ENCODE results near the gene ESAM. TPM values are rescaled to one million over a fixed set of nuclear protein-coding genes. Genes with fewer than 3 reads are reported as not detected.

Gene ESAM, protein sequence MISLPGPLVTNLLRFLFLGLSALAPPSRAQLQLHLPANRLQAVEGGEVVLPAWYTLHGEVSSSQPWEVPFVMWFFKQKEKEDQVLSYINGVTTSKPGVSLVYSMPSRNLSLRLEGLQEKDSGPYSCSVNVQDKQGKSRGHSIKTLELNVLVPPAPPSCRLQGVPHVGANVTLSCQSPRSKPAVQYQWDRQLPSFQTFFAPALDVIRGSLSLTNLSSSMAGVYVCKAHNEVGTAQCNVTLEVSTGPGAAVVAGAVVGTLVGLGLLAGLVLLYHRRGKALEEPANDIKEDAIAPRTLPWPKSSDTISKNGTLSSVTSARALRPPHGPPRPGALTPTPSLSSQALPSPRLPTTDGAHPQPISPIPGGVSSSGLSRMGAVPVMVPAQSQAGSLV
- total RNA-seq (2014; rRNA removed; shearing (Covaris generic)): 31.1 and 38.2 TPM in 2 replicates

DNA sequence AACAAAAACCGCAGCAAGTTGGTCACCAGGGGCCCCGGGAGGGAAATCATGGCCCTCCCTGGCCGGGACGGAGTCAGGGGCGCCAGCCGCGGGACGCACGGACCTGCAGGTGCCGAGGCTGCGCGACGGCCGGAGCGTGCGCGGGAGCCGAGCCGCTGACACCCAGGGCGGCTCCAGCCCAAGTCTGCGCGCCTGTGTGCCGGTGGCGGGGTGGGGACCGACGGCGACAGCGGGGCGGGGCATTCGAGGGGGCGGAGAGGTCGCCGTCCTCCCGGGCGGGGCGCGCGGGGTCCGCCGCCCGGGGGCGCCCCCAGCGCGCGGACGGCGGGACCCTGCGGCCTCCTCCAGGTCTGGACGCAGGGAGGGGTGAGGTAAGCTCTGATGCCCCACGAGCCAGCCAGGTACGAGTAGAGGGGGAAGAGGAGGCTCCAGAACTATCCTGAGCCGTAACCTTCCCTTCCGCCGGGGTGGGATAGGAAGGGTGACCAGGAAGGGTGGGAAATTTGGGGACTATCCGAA lies at the start of gene ESAM:
TSS of gene ESAM (minus strand) at position 186 of the 519 bp plus-strand sequence. CDS start at position 50, 136 bp downstream.
- peak; percentile 62 for DNase-seq (ENCODE audit: low spot score)

DNA sequence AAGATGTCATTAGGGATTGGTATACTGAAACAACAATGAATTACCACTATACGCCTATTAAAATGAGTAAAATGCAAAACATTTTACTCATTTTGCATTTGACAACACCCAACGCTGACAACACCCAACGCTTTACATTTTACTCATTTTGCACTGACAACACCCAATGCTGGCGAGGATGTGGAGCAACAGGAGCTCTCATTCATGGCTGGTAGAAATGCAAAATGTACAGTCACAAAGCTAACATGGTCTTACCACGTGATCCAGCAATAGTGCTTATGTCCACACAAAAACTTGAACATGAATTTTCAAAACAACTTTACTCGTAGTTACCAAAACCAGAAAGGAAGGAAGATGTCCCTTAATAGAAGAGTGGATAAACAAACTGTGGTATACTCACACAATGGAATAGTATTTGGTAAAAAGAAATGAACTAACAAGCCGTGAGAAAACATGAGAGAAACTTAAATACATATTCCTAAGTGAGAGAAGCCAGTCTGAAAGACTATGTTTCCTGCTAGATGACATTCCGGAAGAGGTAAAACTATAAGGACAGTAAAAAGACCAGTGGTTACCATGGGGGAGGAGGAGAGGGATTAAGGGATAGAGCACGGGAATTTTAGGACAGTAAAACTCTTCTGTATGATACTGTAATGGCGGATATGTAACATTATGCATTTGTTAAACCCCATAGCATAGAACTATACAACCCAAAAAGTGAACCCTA lies 49.5 kb upstream of the ESAM start:
- no peak for DNase-seq (ENCODE audit: low spot score)

DNA sequence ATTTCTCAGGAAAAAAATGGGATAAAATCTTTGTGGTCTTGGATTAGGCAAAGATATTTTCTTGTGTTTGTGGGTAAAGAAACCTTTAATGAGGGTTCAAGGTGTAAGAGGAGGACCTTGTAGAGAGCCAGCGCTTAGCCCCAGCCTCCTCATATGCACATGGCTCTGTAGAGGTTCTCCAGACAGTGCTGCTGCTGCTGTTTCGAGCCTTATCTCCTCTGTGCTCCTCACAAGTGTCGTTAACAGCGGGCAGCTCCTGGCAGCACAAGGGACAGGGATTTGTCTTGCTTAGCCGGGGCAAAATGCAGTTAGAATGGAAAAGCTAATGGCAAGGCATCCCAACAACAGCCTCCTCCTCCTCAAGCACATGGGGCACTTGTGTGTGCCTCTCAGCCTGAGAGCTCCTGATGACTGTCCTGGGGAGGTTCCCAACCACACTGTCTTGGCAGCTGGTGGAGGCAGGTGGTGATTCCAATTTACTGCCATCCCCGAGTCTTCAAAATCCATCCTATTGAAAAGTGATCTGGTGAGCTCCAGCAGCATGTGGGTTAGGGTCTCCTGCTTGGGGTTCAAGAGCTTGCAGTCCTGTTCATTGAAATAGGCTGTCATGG lies 45.7 kb upstream of the ESAM start:
- DNase-seq (ENCODE audit: low spot score): no peak

DNA sequence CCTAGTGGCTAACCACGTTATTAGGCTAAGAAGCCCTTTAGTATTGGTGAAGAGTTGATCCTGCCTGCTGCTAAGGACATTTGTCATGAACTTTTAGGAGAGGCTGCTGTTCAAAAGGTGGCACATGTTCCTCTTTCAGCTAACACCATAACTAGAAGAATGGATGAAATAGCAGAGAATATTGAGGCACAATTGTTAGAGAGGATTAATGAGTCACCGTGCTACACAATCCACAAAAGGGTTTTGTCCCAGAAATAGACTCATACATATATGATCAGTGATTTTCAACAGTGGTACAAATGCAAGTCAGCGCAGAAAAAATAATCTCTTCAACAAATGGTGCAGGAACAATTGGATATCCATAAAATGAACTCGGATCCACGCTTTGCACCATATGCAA lies 45.1 kb upstream of the ESAM start:
- DNase-seq (ENCODE audit: low spot score): no peak

DNA sequence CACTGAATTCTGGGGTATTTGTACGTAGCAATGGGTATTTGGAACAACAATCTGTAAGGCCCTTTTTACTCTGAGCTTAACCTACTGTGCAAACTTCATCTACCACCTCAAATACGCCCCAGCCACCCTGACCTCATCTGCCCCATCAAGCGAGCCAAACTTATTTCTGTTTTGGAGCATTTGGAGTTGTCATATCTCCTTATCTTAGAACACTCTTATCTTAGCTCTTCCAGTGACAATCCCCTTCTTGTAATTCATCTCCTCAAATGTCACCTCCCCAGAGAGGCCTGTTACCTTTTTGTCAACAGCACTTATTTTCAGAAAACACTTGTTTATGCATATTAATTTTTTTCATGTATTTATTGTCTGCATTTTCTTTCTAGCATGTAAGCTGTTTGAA lies 42.8 kb upstream of the ESAM start:
- DNase-seq (ENCODE audit: low spot score): no peak

DNA sequence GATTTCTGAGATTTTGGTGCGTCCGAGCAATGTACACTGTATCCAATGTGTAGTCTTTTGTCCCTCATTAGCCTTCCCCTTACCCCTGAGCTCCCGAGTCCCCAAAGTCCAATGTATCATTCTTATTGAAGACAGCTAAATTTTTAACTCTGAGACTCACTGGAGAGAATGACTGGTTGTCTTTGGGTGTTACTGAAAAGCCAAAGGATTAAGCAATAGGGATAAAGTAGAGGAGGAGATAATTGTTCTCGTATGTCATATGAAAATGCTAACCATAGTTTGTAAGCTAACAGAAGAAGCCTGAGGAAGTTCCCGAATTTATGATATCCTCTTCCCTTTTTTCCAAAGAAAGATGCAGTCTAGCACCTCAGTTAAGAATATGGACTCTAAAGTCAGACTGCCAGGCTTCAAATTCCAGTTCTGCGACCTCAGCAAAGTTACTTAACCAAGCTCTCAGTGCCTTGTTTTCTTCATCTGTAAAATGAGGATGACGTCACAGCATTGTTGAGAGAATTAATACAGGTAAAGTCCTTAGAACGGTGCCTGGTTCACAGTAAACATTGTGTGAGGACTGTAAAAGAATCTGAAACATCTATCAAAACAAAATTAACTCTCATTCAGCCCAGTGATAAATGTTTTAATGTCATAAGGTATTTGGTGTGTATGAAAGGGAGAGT lies 39.7 kb upstream of the ESAM start:
- no peak for DNase-seq (ENCODE audit: low spot score)

DNA sequence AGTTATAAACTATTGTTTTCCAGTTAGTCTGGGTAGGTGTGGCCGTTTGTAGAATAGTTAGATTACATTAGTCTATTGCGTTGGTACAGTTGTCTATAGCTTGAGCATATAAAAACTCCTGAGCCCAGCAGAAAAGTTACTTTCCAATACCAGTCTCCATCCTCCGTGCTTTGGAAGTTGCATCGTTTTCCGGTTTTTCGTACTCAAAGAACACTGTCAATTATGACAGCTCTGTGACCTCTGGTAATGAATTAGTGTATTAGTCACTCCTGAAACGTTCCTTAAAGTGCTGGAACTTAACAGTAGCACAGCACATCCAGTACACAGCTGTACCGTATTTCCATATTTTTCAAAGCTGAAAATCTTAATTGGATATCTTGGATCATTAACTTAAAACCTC lies 38.9 kb upstream of the ESAM start:
- no peak for DNase-seq (ENCODE audit: low spot score)

DNA sequence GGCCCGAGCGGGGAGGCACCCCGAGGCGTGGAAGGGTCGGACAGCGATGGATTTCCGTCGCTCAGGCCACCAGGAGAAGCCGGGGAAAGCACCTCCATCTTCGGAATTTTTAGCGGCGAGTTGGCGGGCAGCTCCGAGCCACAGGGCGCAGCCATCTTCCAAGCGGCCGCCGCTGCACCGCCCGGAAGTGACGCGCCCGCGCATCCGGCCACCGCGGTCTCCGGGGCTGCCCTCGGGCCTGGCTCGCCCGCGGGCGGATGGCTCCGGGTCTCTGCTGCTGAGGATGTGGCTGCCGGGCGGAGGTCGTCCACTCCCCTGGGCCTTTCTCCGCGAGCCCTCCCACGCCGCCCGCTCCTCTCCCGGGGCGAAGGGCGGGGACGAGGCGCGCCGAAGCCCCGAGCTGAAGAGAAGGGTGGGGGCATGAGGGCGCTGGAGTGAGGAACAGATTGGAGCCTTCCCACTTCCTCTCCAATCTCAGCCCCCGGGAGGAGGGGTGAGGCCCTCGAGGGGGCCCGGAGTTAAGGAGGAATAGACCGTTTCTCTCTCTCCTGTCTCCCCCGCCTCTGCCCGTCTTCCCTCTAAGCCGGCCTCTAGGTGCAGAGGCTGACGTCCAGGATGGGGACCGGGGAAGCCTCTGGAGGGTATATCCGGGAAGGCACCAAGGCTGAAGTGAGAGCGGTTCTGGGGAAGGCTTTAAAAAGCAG lies 38.3 kb upstream of the ESAM start, which contains the start of gene MSANTD2:
TSS of gene MSANTD2 (minus strand) at position 181 of the 704 bp plus-strand sequence. CDS start at position 155, 26 bp downstream.
- DNase-seq (ENCODE audit: low spot score): peak; percentile 74

DNA sequence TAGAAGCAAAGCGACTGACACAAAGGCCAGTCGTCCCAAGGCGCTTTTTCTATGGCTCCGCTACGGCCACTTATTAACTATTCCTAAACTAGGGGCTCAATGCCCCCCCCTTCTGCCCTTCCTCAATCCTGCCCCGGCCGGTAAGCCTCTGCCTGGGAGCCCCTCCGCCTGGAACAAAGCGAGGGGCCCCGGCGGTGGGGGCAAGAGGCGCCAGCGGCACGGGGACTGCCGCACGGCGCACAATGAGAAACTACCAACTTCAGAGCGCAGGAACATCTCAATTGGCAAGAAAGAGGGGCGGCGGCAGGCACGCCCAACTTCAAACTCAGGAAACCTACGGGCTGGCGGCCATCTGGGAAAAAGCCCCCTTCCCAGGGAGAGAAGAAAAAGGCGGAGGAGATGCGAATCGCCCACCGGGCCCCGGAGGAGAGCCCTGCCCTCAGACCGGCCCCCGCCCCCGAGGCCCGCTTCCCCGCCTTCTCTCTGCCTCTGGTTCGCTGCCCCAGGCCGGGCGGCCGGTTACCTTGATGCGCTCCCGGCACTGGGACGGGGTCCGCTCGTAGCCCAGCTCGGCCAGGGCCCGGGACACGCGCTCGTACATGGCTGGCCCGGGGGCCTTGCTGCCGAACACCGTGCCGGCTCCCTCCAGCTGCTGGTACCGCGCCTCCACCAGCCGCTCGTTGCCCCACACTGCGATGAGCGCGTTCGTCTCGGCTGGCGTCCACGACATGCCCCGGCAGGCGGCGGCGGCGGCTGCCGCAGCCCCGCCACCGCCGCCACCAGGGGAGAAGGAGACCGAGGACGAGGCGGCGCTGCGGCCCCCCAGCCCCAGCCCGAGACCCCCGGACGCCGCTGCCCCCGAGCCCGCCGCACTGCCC lies 37.5 kb upstream of the ESAM start:
- peak; percentile 43 for DNase-seq (ENCODE audit: low spot score)

DNA sequence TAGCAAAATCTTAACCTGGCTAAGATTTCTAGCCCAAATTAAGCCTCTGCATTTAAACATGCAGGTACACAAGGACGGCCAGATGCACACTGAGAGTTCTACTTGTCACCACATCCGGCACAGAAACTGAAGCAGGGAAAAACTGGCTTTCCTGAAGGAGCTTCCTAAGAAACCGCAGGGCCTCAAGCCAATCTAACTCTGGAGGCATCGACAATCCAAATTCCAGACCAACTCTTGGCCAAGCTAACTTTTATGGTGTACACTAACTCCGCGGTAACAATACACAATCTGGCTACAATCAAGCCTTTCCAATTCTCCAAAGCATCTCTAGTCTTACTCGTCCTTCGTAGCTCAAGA lies 36.9 kb upstream of the ESAM start:
- DNase-seq (ENCODE audit: low spot score): peak; percentile 71

DNA sequence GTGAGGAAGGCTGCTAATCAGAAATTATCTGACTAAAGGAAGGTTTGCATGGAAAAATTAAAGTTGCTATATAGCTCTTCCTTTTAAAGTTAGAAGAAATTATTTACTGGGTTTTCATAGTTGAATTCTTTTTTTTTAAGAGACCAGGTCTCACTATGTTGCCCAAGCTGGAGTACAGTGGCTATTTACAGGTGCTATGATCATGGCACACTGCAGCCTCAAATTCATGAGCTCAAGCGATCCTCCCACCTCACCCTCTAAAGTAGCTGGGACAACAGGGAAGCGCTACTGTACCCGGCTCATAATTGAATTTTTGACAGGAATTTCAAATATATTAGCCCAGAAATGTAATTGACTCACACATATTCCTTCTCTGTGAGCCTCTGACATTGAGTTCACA lies 34.2 kb upstream of the ESAM start:
- no peak for DNase-seq (ENCODE audit: low spot score)

DNA sequence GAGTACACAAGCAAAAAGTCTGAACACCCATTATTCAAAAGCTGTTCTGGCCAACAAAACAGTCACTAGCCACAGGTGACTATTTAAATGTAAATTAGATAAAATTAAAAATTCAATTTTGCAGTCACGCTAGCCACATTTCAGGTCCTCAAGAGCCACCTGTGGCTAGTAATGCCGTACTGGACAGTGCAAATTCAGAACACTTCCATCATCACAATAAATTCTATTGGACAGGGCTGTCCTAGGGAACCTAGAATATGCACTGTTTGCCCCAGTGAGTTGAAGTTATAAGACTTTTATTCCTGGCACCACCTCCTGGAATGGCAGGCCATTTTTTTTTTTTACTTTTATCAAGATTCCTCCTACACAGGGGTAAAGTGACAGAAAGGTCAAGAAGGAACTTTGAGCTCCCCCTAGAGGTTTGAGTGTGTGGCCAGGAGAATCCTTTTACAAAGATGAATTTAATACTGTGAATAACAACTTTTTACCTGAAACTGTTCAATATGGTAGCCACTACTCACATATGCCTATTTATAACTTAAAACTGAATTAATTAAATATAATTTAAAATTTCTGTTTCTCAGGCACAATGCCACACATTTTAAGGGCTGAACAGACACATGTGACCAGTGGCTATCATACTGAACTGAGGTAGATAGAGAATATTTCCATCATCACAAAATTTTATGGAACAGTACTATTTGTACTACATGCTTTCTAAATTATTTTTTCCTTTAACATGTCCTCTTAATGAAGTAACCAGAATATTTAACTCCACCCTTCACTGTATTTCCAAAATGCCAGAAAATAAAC lies 31.6 kb upstream of the ESAM start:
- peak; percentile 87 for DNase-seq (ENCODE audit: low spot score)

DNA sequence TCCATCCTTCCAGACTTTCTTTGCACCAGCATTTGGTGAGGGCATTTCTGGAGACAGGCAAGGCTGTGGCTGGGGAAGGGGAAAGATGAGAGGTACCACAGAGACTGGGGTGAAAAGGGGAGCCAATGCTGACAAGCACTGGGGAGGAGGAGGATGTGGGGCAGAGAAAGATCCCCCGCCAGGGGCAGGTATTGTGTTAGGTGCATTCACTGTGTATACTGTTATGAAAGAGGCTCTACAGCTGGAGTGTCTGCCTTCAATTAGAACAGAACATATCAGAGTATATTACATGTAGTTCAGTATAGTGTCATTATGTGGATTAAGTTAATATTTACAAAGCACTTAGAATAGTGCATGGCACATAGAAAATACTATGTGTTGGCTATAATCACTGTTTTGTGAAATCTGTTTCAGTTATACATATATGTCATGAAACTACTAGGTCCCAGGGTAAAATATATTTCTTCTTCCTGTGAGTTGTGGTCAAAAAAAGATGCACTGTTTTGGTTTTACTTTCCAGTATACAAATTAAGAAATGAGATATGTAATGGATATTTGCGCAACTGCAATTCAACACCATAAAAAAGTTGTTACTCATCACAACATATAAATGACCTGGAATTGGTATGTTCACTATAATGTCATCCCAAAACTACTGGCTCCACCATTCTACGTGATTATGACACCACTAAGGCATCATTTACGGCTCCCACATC lies 29.7 kb upstream of the ESAM start:
- DNase-seq (ENCODE audit: low spot score): no peak

DNA sequence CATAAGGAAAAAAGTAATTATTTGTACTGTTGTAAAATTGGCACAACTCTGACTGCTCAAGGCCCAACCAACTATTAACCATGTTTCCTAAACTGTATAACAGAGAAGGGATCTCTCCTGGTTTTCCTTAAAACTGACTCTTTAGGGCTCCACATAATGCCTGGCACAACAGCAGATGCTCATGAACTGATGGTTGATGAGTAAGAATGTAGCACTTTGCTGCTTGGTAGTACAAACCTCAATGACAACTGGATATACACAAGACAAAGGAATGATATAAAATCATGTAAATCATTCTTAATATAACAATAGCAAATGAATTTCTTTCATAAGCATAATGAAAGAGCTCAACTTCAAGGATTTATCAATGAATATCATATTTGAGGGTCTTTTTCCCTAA lies 26.4 kb upstream of the ESAM start:
- DNase-seq (ENCODE audit: low spot score): no peak

DNA sequence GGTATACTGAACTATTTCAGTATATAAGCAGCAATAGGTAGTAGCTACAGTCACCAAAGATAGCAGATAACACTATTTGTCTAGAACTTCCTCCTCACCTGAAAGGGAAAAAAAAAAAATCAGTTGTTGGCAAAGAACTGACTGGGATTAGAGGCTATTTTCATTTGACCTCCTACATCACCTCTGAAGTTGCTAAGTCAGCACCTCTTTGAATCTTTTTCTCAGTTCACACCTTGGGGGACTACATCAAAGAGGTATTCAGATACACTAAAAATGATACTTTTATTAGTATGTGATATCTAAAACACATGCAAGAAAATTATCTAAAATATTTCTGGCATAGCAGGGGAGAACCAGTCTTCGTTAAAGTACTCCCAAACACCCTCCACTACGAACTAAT lies 22.0 kb upstream of the ESAM start:
- no peak for DNase-seq (ENCODE audit: low spot score)

DNA sequence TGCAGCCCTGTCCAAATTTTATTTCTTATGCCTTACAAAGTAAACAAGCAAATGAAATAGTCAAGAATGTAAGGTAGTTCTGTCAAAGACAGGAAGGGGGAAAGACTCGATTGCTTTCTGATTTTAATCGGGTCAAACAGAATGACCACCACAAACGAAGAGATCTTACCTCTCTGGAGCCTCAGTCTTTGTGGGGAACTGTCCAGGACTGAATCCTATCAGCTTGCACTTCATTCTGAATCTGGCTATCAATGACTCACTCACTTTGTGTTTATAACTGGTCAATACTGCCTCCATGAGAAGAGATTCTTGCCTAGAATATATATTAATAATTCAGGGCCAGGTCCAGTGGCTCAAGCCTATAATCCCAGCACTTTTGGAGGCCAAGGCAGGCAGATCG lies 20.9 kb upstream of the ESAM start:
- DNase-seq (ENCODE audit: low spot score): no peak

DNA sequence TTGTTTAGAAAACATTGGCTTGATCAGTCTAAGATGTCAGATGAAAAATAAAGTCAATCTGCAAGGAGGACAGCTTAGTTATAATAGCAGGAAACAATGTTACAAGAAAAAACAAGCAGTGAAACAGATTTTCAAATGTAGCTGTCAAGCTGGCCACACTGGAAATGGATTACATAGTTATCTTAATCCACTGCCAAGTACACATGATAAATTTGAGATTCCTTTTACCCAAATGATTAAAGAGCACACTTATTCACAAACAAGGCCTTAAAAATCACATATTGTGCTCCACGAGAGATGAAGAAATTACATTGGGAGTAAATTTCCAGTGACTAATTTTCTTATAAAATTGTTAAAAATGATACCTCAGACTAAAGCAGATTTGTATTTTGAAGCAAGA lies 17.5 kb upstream of the ESAM start:
- no peak for DNase-seq (ENCODE audit: low spot score)

DNA sequence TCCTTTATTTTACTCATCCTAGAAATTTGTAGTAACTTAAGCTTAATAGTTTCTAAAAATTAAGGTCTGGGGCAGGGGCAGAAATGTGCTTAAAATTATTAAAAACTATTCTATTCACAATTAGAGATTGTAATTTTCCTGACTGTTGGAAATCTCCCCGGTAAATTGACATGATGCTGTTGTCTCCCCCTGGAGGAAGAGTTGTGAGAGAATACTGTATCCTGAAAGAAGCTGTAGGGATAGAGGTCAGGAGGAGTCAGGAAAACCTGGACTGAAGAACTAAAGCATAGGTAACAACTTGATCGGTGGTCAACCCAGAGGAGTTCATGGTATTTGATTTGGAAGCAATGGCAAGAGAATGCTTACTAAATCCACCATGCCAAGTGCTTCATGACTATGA lies 16.2 kb upstream of the ESAM start:
- peak; percentile 58 for DNase-seq (ENCODE audit: low spot score)
